ENCODE results near the gene SEMA5B.

DNA sequence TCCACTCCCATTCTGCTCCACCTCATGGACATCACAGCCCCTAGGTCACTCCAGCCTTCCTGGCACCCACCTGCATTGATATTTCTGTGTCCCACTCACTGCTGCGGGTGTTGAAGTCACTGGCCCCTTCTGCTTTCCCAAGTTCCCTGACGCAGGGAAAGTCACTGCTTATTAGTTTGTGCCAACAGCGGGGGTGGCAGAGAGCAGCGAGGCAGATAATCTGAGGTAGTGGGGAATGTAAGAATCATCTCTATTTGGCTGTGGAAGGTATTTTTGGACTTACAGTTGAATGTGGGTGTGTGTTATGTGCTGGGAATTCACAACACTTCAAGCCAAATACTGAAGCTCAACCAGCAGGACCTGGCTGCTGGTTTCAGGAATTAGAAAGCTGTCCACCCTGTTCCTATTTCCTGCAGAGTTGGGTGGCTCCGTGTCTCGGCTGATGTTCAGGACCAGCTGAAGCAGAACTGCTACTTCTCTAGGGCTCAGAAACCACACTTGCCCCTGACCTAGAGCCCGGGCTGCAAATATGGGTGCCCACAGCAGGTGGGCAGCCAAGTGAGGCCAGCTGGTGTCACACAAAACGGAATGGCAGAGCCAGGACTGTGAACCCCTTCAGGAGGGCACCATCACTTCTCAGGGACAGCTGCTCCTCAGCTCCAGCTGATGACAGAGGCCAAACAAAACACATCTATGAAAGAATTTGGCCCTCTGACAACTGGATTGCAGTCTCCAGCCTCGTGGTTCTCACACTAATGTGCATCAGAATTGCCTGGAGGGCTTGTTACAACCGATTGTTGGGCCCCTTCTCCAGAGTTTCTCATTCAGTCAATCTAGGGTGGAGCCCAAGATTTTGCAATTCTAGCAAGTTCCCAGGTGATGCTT is 57.7 kb downstream of the SEMA5B start:
- TF ChIP-seq, protein P1, sequence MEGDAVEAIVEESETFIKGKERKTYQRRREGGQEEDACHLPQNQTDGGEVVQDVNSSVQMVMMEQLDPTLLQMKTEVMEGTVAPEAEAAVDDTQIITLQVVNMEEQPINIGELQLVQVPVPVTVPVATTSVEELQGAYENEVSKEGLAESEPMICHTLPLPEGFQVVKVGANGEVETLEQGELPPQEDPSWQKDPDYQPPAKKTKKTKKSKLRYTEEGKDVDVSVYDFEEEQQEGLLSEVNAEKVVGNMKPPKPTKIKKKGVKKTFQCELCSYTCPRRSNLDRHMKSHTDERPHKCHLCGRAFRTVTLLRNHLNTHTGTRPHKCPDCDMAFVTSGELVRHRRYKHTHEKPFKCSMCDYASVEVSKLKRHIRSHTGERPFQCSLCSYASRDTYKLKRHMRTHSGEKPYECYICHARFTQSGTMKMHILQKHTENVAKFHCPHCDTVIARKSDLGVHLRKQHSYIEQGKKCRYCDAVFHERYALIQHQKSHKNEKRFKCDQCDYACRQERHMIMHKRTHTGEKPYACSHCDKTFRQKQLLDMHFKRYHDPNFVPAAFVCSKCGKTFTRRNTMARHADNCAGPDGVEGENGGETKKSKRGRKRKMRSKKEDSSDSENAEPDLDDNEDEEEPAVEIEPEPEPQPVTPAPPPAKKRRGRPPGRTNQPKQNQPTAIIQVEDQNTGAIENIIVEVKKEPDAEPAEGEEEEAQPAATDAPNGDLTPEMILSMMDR (IDR thresholded peaks at IDR 0.05; ENCODE audit: low read length): no peak
- no peak for TF ChIP-seq EZH2 (IDR thresholded peaks at IDR 0.05; ENCODE audit: borderline replicate concordance, low read length)
